ENCODE data around the gene LRRFIP1. TPM values are rescaled to one million over a fixed set of nuclear protein-coding genes. Genes with fewer than 3 reads are reported as not detected.

The LRRFIP1 gene
- total and polyA plus RNA-seq, 2 of the 13 experiments (the other 11 are each of a cell fraction or from before 2014, with no cell fraction given), result 15.9 to 40.5 TPM

DNA sequence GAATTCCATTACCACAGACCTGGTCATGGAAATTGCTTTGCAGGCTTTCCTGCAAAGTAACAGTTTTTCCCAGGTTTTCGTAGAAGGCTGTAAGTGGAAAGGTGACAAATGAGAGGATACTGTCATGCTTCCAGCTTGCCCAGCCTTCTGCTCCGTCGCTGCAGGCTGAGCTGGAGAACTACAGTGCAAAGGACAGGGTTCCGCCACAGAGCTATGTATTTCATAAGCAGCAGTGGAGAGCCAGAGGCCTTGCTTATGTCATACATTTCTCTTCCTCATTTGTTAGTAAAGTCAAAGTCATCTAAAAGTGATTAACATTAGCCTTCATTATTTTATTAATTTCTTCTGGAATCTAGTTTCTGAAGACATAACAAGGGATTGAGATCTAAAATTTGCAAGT, 98.3 kb downstream of the LRRFIP1 start (continued):
- TF ChIP-seq CREB1 (IDR thresholded peaks at IDR 0.05) (no peak), CREB1 (CRISPR knock-in tag; IDR thresholded peaks at IDR 0.05) (no peak), ZSCAN30 (CRISPR knock-in tag; IDR thresholded peaks at IDR 0.05) (no peak), MXD4 (CRISPR knock-in tag; IDR thresholded peaks at IDR 0.05) (no peak), ATAD3A (CRISPR knock-in tag; IDR thresholded peaks at IDR 0.05) (no peak), SALL2 (CRISPR knock-in tag; IDR thresholded peaks at IDR 0.05) (no peak), NBN (conservative IDR thresholded peaks at IDR 0.05) (no peak), MLLT10 (CRISPR knock-in tag; IDR thresholded peaks at IDR 0.05) (no peak), PHB2 (IDR thresholded peaks at IDR 0.05; ENCODE audit: partially characterized antibody) (no peak), NR2F6 (IDR thresholded peaks at IDR 0.05) (no peak), NR2F6 (CRISPR knock-in tag; IDR thresholded peaks at IDR 0.05) (peak; percentile 15; the same call in 1 of the 2 replicates), ZNF468 (CRISPR knock-in tag; IDR thresholded peaks at IDR 0.05) (no peak), ARNT (IDR thresholded peaks at IDR 0.05) (no peak), TCF12 (IDR thresholded peaks at IDR 0.05) (no peak), TCF12 (CRISPR knock-in tag; IDR thresholded peaks at IDR 0.05) (no peak), RXRA (CRISPR knock-in tag; IDR thresholded peaks at IDR 0.05) (no peak)
- TF ChIP-seq, protein P1, sequence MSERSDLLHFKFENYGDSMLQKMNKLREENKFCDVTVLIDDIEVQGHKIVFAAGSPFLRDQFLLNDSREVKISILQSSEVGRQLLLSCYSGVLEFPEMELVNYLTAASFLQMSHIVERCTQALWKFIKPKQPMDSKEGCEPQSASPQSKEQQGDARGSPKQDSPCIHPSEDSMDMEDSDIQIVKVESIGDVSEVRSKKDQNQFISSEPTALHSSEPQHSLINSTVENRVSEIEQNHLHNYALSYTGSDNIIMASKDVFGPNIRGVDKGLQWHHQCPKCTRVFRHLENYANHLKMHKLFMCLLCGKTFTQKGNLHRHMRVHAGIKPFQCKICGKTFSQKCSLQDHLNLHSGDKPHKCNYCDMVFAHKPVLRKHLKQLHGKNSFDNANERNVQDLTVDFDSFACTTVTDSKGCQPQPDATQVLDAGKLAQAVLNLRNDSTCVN (CRISPR knock-in tag; IDR thresholded peaks at IDR 0.05; ENCODE audit: borderline replicate concordance), result no peak

DNA sequence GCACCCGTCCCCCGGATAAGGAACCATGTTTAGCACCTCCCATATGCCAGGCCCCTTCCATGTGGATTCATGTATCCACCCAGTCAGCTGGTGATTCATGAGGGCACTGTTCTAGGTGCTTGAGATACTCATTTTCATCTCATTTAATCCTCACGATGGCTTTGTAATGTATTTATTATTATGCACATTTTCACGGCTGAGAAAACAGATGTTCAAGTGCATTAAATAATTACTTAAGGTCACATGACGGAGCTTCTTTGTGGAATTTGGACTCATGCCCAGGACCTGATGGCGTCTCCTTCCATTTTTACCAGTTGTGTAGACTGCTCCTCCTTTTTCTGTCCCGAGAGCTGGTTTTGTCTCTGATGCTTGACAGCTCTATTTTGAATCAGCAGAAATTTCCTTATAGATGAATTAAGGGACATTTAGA, 99.0 kb downstream of the LRRFIP1 start:
- Histone ChIP-seq H2AFZ (ENCODE audit: low read length) (no peak overlapping the region), H3K4me2 (ENCODE audit: low read depth, low read length) (no peak overlapping the region), H3K79me2 (ENCODE audit: insufficient read depth, low read length) (peaks cover 30% of the 10 kb centered on the region), H3K9ac (ENCODE audit: insufficient read depth, low read depth, low read length) (no peak overlapping the region), H4K20me1 (ENCODE audit: insufficient read depth, low read length) (no peaks in the 10 kb centered on the region), H3K36me3 (replicated peaks in 1 of 2; ENCODE audit: control insufficient read depth in 1 of 2, insufficient read depth in 2 of 2, low read length in 2 of 2) (peaks cover 0 to 5% of the 10 kb centered on the region in 2 experiments; a peak in 2 of 5 replicates), H3K9me3 (ENCODE audit: low read length) (no peaks in the 10 kb centered on the region), H3K27ac (ENCODE audit: extremely low read length, insufficient read depth, low read length) (no peak overlapping the region), H3K4me3 (replicated peaks in 1 of 3; ENCODE audit: insufficient read depth in 1 of 3, low read depth in 2 of 3, low read length in 3 of 3) (no peak overlapping the region), H3K4me1 (ENCODE audit: insufficient read depth, low read length) (peaks cover 52% of the 10 kb centered on the region), H3K27me3 (ENCODE audit: control insufficient read depth in 1 of 2, insufficient read depth in 2 of 2, low read length in 2 of 2) (no peaks in the 10 kb centered on the region)
- no TSS peak for BruUV-seq (replicated peaks)
- TF ChIP-seq ZNF234 (CRISPR knock-in tag; conservative IDR thresholded peaks at IDR 0.05) (no peak), GATA4 (IDR thresholded peaks at IDR 0.05; ENCODE audit: borderline replicate concordance, low read depth) (no peak), ZNF572 (CRISPR knock-in tag; IDR thresholded peaks at IDR 0.05) (no peak), ZFY (CRISPR knock-in tag; IDR thresholded peaks at IDR 0.05) (no peak), SP140L (CRISPR knock-in tag; IDR thresholded peaks at IDR 0.05; ENCODE audit: borderline replicate concordance) (no peak), ZNF749 (CRISPR knock-in tag; IDR thresholded peaks at IDR 0.05; ENCODE audit: borderline replicate concordance) (no peak), RBFOX2 (IDR thresholded peaks at IDR 0.05; ENCODE audit: low read depth, low read length) (no peak)
- TF ChIP-seq, protein P2, sequence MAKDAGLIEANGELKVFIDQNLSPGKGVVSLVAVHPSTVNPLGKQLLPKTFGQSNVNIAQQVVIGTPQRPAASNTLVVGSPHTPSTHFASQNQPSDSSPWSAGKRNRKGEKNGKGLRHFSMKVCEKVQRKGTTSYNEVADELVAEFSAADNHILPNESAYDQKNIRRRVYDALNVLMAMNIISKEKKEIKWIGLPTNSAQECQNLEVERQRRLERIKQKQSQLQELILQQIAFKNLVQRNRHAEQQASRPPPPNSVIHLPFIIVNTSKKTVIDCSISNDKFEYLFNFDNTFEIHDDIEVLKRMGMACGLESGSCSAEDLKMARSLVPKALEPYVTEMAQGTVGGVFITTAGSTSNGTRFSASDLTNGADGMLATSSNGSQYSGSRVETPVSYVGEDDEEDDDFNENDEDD (CRISPR knock-in tag; IDR thresholded peaks at IDR 0.05; ENCODE audit: borderline replicate concordance), result no peak
- TF ChIP-seq, protein P3, sequence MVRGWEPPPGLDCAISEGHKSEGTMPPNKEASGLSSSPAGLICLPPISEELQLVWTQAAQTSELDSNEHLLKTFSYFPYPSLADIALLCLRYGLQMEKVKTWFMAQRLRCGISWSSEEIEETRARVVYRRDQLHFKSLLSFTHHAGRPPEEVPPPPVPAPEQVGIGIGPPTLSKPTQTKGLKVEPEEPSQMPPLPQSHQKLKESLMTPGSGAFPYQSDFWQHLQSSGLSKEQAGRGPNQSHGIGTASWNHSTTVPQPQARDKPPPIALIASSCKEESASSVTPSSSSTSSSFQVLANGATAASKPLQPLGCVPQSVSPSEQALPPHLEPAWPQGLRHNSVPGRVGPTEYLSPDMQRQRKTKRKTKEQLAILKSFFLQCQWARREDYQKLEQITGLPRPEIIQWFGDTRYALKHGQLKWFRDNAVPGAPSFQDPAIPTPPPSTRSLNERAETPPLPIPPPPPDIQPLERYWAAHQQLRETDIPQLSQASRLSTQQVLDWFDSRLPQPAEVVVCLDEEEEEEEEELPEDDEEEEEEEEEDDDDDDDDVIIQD (CRISPR knock-in tag; IDR thresholded peaks at IDR 0.05; ENCODE audit: low read depth), result no peak
- 88% methylated on average over 7 of the region's 7 CpGs for WGBS (ENCODE audit: low lambda C conversion rate)
- no peak for FAIRE-seq
- ChIA-PET POLR2A (interaction anchor here (1.2 kb wide), 1 partner anchor 251 kb away, joined by 3 read pairs; no protein-coding TSS in a partner anchor), CTCF (ENCODE audit: low intra/inter-chr PET ratio, low total read pairs) (no interaction called here)
- intact Hi-C loops (cut with micrococcal nuclease; ENCODE audit: unreplicated experiment) (no loop called here), in situ Hi-C loops (cut with HindIII; ENCODE audit: extremely low pct_ligation_motif_present, low pct_unique_long_range_greater_than_20kb) (no loop called here)
- DNase-seq (ENCODE audit: low spot score), result no peak
- ATAC-seq, result no peak

Data from HepG2 (cell line).